HEK293T (cell line): ENCODE measurements around the gene BMP8B.
"Not testable (repeated sequence)": the region's sequence is repeated elsewhere in the genome, so short reads cannot be mapped to it uniquely, and the experiment has no call there.

ENCODE experiments used
- FOXM1 ChIP-seq: fragments of 450-650 bp; IDR thresholded peaks from 2 replicates; pipeline ENCODE4 v1.6.1; 2017; ENCODE audit warnings: mild to moderate bottlenecking, borderline replicate concordance
- L3MBTL2 ChIP-seq: fragments of 450-650 bp; conservative IDR thresholded peaks from 2 replicates; pipeline ENCODE4 v1.6.1; 2016; ENCODE audit warnings: mild to moderate bottlenecking

GRCh38 chr1:39771022-39771532, 17.6 kb downstream of the BMP8B start, which contains the start of gene OXCT2:
- not testable (repeated sequence) for TF ChIP-seq L3MBTL2, FOXM1
